ENCODE measurements around the gene KRT14. TPM values are rescaled to one million over a fixed set of nuclear protein-coding genes. Genes with fewer than 3 reads are reported as not detected.

Gene KRT14
- total RNA-seq, 3 donors from 2014 or later, result 0.80 to 692 (median 388) TPM

GRCh38 chr17:41535764-41536481 lies 50.8 kb downstream of the KRT14 start:
- peak; percentile 84 to 86 for DNase-seq (ENCODE audit: low spot score in 2 of 2)
- TF ChIP-seq POLR2A (IDR thresholded peaks at IDR 0.05) (no peak), POLR2AphosphoS5 (IDR thresholded peaks at IDR 0.05) (peak in 1 of 3 donors; percentile 70), CTCF (IDR thresholded peaks at IDR 0.05) (peak in 1 of 3 donors; percentile 12)
- intact Hi-C loops (cut with DNase I; ENCODE audit: low total_unique reads), result no loop called here
- Histone ChIP-seq H3K9me3 (no peaks in the 10 kb centered on the region), H3K27ac (peak overlapping the region; percentile 85 to 88), H3K4me1 (peaks cover 0 to 34% of the 10 kb centered on the region in 2 donors), H3K4me3 (peak overlapping the region in 2 of 3 donors; percentile 3 to 39), H3K36me3 (no peaks in the 10 kb centered on the region), H3K27me3 (no peaks in the 10 kb centered on the region)

GRCh38 chr17:41534899-41535546 lies 51.7 kb downstream of the KRT14 start:
- no peak for TF ChIP-seq CTCF (IDR thresholded peaks at IDR 0.05)
- TF ChIP-seq POLR2A (IDR thresholded peaks at IDR 0.05), result no peak
- TF ChIP-seq POLR2AphosphoS5 (IDR thresholded peaks at IDR 0.05), result no peak
- Histone ChIP-seq H3K27me3 (peaks cover 0 to 2% of the 10 kb centered on the region in 2 donors), H3K4me3 (no peak overlapping the region), H3K9me3 (no peaks in the 10 kb centered on the region), H3K4me1 (peaks cover 0 to 38% of the 10 kb centered on the region in 2 donors), H3K36me3 (no peaks in the 10 kb centered on the region), H3K27ac (peak overlapping the region; percentile 85 to 88)
- intact Hi-C loops (cut with DNase I; ENCODE audit: low total_unique reads), result no loop called here
- peak in 1 of 2 donors; percentile 17 for DNase-seq (ENCODE audit: low spot score in 2 of 2)

- Histone ChIP-seq H3K27me3 (peaks cover 0 to 3% of the 10 kb centered on the region in 2 donors), H3K4me1 (peaks cover 0 to 32% of the 10 kb centered on the region in 2 donors), H3K36me3 (no peaks in the 10 kb centered on the region), H3K9me3 (no peaks in the 10 kb centered on the region), H3K4me3 (no peak overlapping the region), H3K27ac (peak overlapping the region; percentile 34 to 78)
- intact Hi-C loops (cut with DNase I; ENCODE audit: low total_unique reads), result no loop called here
- no peak for DNase-seq (ENCODE audit: low spot score in 2 of 2)
- TF ChIP-seq CTCF (IDR thresholded peaks at IDR 0.05) (no peak), POLR2AphosphoS5 (IDR thresholded peaks at IDR 0.05) (no peak), POLR2A (IDR thresholded peaks at IDR 0.05) (no peak)
Measured at GRCh38 chr17:41533613-41534012, 53.1 kb downstream of the KRT14 start.

GRCh38 chr17:41532947-41533570 lies 53.6 kb downstream of the KRT14 start:
- Histone ChIP-seq H3K27ac (peak overlapping the region; percentile 34 to 78), H3K4me3 (no peak overlapping the region), H3K36me3 (no peaks in the 10 kb centered on the region), H3K4me1 (peaks cover 0 to 29% of the 10 kb centered on the region in 2 donors), H3K9me3 (no peaks in the 10 kb centered on the region), H3K27me3 (peaks cover 0 to 8% of the 10 kb centered on the region in 2 donors)
- intact Hi-C loops (cut with DNase I; ENCODE audit: low total_unique reads), result no loop called here
- peak in 1 of 2 donors; percentile 67 for DNase-seq (ENCODE audit: low spot score in 2 of 2)
- TF ChIP-seq POLR2AphosphoS5 (IDR thresholded peaks at IDR 0.05), result no peak
- no peak for TF ChIP-seq POLR2A (IDR thresholded peaks at IDR 0.05)
- TF ChIP-seq CTCF (IDR thresholded peaks at IDR 0.05), result no peak

Other genes starting within 250 kb of the KRT14 start
- not detected for gene KRT33A, start 236.1 kb downstream of the KRT14 start, total RNA-seq
- gene KRT33B, start 217.1 kb downstream of the KRT14 start, total RNA-seq, result not detected
- not detected for gene KRT34, start 204.6 kb downstream of the KRT14 start, total RNA-seq
- not detected for gene KRT31, start 189.3 kb downstream of the KRT14 start, total RNA-seq
- not detected for gene KRT37, start 162.3 kb downstream of the KRT14 start, total RNA-seq
- gene KRT38, start 145.9 kb downstream of the KRT14 start, total RNA-seq, result not detected
- under 1 TPM in 2 of 3 donors, not detected in 1; 0.33 to 0.73 TPM for gene KRT32, start 119.5 kb downstream of the KRT14 start, total RNA-seq
- not detected for gene KRT35, start 105.7 kb downstream of the KRT14 start, total RNA-seq
- not detected for gene KRT36, start 97.0 kb downstream of the KRT14 start, total RNA-seq
- 1 to 10 TPM in 1 of 3 donors, not detected in 2; 1.6 TPM for gene KRT13, start 81.3 kb downstream of the KRT14 start, total RNA-seq
- 1,000 to 10,000 TPM in 1 of 3 donors, 100 to 1,000 TPM in 1, under 1 TPM in 1; 0.80 to 2,244 (median 331) TPM for gene KRT15, start 68.0 kb downstream of the KRT14 start, total RNA-seq
- gene KRT19, start 58.6 kb downstream of the KRT14 start, total RNA-seq, result 1,000 to 10,000 TPM in 1 of 3 donors, 100 to 1,000 TPM in 1, 1 to 10 TPM in 1; 6.7 to 1,011 (median 375) TPM
- gene KRT9, start 14.8 kb downstream of the KRT14 start, total RNA-seq, result under 1 TPM in 1 of 3 donors, not detected in 2; 0.44 TPM
- gene KRT16, start 25.9 kb upstream of the KRT14 start, total RNA-seq, result 100 to 1,000 TPM in 1 of 3 donors, 10 to 100 TPM in 1, 1 to 10 TPM in 1; 2.6 to 100 (median 51.8) TPM
- 1,000 to 10,000 TPM in 2 of 3 donors, 1 to 10 TPM in 1; 1.9 to 1,676 (median 1,373) TPM for gene KRT17, start 37.7 kb upstream of the KRT14 start, total RNA-seq
- gene EIF1, start 102.0 kb upstream of the KRT14 start, total RNA-seq, result 100 to 1,000 TPM; 217 to 850 (median 260) TPM
- gene GAST, start 125.4 kb upstream of the KRT14 start, total RNA-seq, result not detected
- gene HAP1, start 147.7 kb upstream of the KRT14 start, total RNA-seq, result 1 to 10 TPM in 1 of 3 donors, under 1 TPM in 1, not detected in 1; 0.33 to 2.2 TPM
- gene JUP, start 199.8 kb upstream of the KRT14 start, total RNA-seq, result 100 to 1,000 TPM; 107 to 158 (median 121) TPM
- 10 to 100 TPM in 2 of 3 donors, 1 to 10 TPM in 1; 6.2 to 19.0 (median 14.9) TPM for gene P3H4, start 225.1 kb upstream of the KRT14 start, total RNA-seq
- gene FKBP10, start 226.1 kb upstream of the KRT14 start, total RNA-seq, result 10 to 100 TPM; 35.9 to 43.3 (median 39.4) TPM
- gene NT5C3B, start 249.3 kb upstream of the KRT14 start, total RNA-seq, result 10 to 100 TPM; 50.2 to 83.9 (median 60.6) TPM